B cell (primary cell): Measurements from ENCODE around the gene FBH1. TPM values are rescaled to one million over a fixed set of nuclear protein-coding genes. Genes with fewer than 3 reads are reported as not detected.

Source experiments
- ATAC-seq: fragments of 200-7000 bp; cut with Tn5 transposase; one replicate; pipeline ENCODE4 v1.10.0; 2021; ENCODE audit warnings: low read depth, mild to moderate bottlenecking, moderate number of reproducible peaks, moderate library complexity
- CTCF ChIA-PET: fragments of 350-600 bp; sonication (Branson Sonifier 250); formaldehyde crosslinking; loops from one replicate; lab custom pipeline; 2021; ENCODE audit warnings: antibody characterized with exemption, inconsistent platforms; lab: Charles Lee
- POLR2A ChIA-PET: fragments of 350-600 bp; sonication (Branson Sonifier 250); formaldehyde crosslinking; loops from one replicate; lab custom pipeline; 2021; ENCODE audit warnings: antibody characterized with exemption; lab: Charles Lee
- DNase-seq: peaks from one replicate; pipeline ENCODE4 v3.0.0; 2013
- H2AFZ ChIP-seq: 2 replicates; pipeline ENCODE4 v1.6.1; 2012; ENCODE audit warnings: mild to moderate bottlenecking, low read depth, low read length; ENCODE audit not compliant: insufficient read depth, poor library complexity, severe bottlenecking
- H3K27ac ChIP-seq, 2 donors: 1 replicate in 1 of 2; 2 replicates in 1 of 2; pipeline ENCODE4 v1.5.1; 2012 to 2013; ENCODE audit warnings: low read length in 2 of 2, mild to moderate bottlenecking in 2 of 2, moderate library complexity in 1 of 2
- H3K27me3 ChIP-seq, 4 experiments: fragments of 200-600 bp in 1 of 4; sonication (generic) in 1 of 4; replicated peaks in 1 of 4; 1 replicate in 2 of 4; 2 replicates in 2 of 4; pipeline versions ENCODE4 v1.6.1 to v1.7.0; 2013 to 2016; ENCODE audit warnings: low read length in 3 of 4, mild to moderate bottlenecking in 2 of 4, mixed read lengths in 1 of 4, moderate library complexity in 1 of 4; ENCODE audit not compliant: insufficient read depth in 4 of 4, control insufficient read depth in 3 of 4; ENCODE audit errors: control extremely low read depth in 1 of 4
- H3K36me3 ChIP-seq, 2 experiments: replicated peaks in 1 of 2; 1 replicate in 1 of 2; 2 replicates in 1 of 2; pipeline versions ENCODE4 v1.6.1 to v1.7.1; 2013; ENCODE audit warnings: low read length in 1 of 2; ENCODE audit not compliant: insufficient read depth in 2 of 2, control insufficient read depth in 1 of 2; ENCODE audit errors: control extremely low read depth in 1 of 2, extremely low read depth in 1 of 2
- H3K4me1 ChIP-seq, 2 donors: fragments of 200-600 bp in 1 of 2; sonication (generic) in 1 of 2; 1 replicate in 1 of 2; 2 replicates in 1 of 2; pipeline versions ENCODE4 v1.5.1 to v1.6.1; 2013 to 2017; ENCODE audit warnings: low read length in 2 of 2; ENCODE audit not compliant: control insufficient read depth in 2 of 2, insufficient read depth in 2 of 2
- H3K4me2 ChIP-seq: replicated peaks from 2 replicates; pipeline ENCODE3; 2012; ENCODE audit warnings: mild to moderate bottlenecking, low read depth, low read length; ENCODE audit not compliant: poor library complexity, severe bottlenecking
- H3K4me3 ChIP-seq, 5 experiments: fragments of 200-600 bp in 1 of 5; sonication (generic) in 1 of 5; 1 replicate in 3 of 5; 2 replicates in 2 of 5; pipeline versions ENCODE4 v1.5.1 to v1.7.0; 2011 to 2016; ENCODE audit warnings: low read length in 4 of 5, mild to moderate bottlenecking in 4 of 5, low read depth in 2 of 5, control low read depth in 1 of 5, moderate library complexity in 1 of 5; ENCODE audit not compliant: insufficient read depth in 1 of 5; ENCODE audit errors: control extremely low read depth in 1 of 5, extremely low read depth in 1 of 5
- H3K79me2 ChIP-seq: fragments of 200-600 bp; sonication (generic); one replicate; pipeline ENCODE4 v1.6.0; 2016; ENCODE audit warnings: low read length; ENCODE audit not compliant: control insufficient read depth, insufficient read depth
- H3K9ac ChIP-seq: fragments of 200-600 bp; sonication (generic); 2 replicates; pipeline ENCODE4 v1.6.1; 2017; ENCODE audit warnings: mild to moderate bottlenecking, low read length, moderate library complexity
- H3K9me3 ChIP-seq, 3 donors: one replicate each; pipeline versions ENCODE4 v1.6.1 to v1.7.1; 2013; ENCODE audit warnings: low read length in 2 of 3; ENCODE audit not compliant: control insufficient read depth in 2 of 3, insufficient read depth in 1 of 3; ENCODE audit errors: control extremely low read depth in 1 of 3
- H4K20me1 ChIP-seq: 2 replicates; pipeline ENCODE4 v1.6.0; 2012; ENCODE audit warnings: mild to moderate bottlenecking, low read length; ENCODE audit not compliant: insufficient read depth, control insufficient read depth, poor library complexity, severe bottlenecking
- H3K27ac Mint-ChIP-seq: one replicate; pipeline ENCODE4 v1.8.0; 2021; ENCODE audit warnings: mixed read lengths
- H3K27me3 Mint-ChIP-seq: one replicate; pipeline ENCODE4 v1.8.0; 2021; ENCODE audit warnings: mixed read lengths
- H3K4me1 Mint-ChIP-seq: one replicate; pipeline ENCODE4 v1.8.0; 2021; ENCODE audit warnings: mixed read lengths
- H3K4me3 Mint-ChIP-seq: one replicate; pipeline ENCODE4 v1.8.0; 2021; ENCODE audit warnings: mixed read lengths
- H3K9me3 Mint-ChIP-seq: one replicate; pipeline ENCODE4 v1.8.0; 2022; ENCODE audit warnings: mixed read lengths; ENCODE audit not compliant: insufficient read depth
- CTCF ChIP-seq: fragments of 200-600 bp; IDR thresholded peaks from one replicate; pipeline ENCODE4 v1.8.0; 2022; ENCODE audit warnings: antibody characterized with exemption, mild to moderate bottlenecking
- EZH2 ChIP-seq: IDR thresholded peaks from 2 replicates; pipeline ENCODE4 v1.6.1; 2012; ENCODE audit warnings: borderline replicate concordance, low read depth, mild to moderate bottlenecking, moderate library complexity, low read length; ENCODE audit not compliant: insufficient read depth, poor library complexity, severe bottlenecking
- WGBS: methylation state at CpG from one replicate; pipeline ENCODE4 v1.1.5; 2013; ENCODE audit warnings: missing lambda C conversion rate; ENCODE audit not compliant: insufficient coverage; 5-methylcytosine and 5-hydroxymethylcytosine counted together
- intact Hi-C: fragments of 100-400 bp; cut with micrococcal nuclease; formaldehyde crosslinking; loops from one replicate; pipeline ENCODE4 v1.10.0; 2022
- polyA plus RNA-seq: library from polyadenylated mRNA; depleted of rRNA; stranded (reverse); fragments of >200 nt; gene quantifications from 2 replicates; pipeline ENCODE4 v1.2.3, GENCODE V29; 2012
- total RNA-seq, 2 donors: library from RNA; stranded (reverse); fragments of 120-200 nt in 1 of 2; gene quantifications; 1 replicate in 1 of 2; 2 replicates in 1 of 2; pipeline versions ENCODE4 v1.2.3 to v1.2.4, GENCODE V29; 2013 to 2022

FBH1 gene
- total and polyA plus RNA-seq, 2 donors (not counting 1 experiment from before 2014, with no cell fraction given) = 86.4 to 129 TPM

GRCh38 chr10:5941579-5941978, 51.5 kb downstream of the FBH1 start:
- no peak for DNase-seq
- TF ChIP-seq EZH2 (no peak), CTCF (no peak)
- no peaks in the 10 kb centered on the region for H4K20me1 ChIP-seq
- H3K4me3 ChIP-seq = no peak overlapping the region
- Mint-ChIP-seq H3K27me3 (no peaks in the 10 kb centered on the region), H3K4me1 (peaks cover 7% of the 10 kb centered on the region), H3K27ac (no peak overlapping the region), H3K9me3 (no peaks in the 10 kb centered on the region), H3K4me3 (no peak overlapping the region)
- no peak overlapping the region for H2AFZ ChIP-seq
- intact Hi-C loops = no loop called here
- peaks cover 0 to 20% of the 10 kb centered on the region in 2 experiments for H3K36me3 ChIP-seq
- ChIA-PET CTCF (no interaction called here), POLR2A (no interaction called here)
- H3K9me3 ChIP-seq = no peaks in the 10 kb centered on the region
- WGBS = 91% methylated on average over 5 of the region's 7 CpGs
- no peaks in the 10 kb centered on the region for H3K79me2 ChIP-seq
- no peak overlapping the region for H3K9ac ChIP-seq
- H3K4me2 ChIP-seq = no peak overlapping the region
- no peak overlapping the region for H3K27ac ChIP-seq
- H3K27me3 ChIP-seq = no peaks in the 10 kb centered on the region
- H3K4me1 ChIP-seq = peaks cover 4 to 5% of the 10 kb centered on the region in 2 donors
- no peak for ATAC-seq

- Mint-ChIP-seq H3K27ac (no peak overlapping the region), H3K4me3 (no peak overlapping the region), H3K27me3 (no peaks in the 10 kb centered on the region), H3K4me1 (peaks cover 7% of the 10 kb centered on the region), H3K9me3 (no peaks in the 10 kb centered on the region)
- no peak for ATAC-seq
- Histone ChIP-seq H3K9me3 (no peaks in the 10 kb centered on the region), H4K20me1 (no peaks in the 10 kb centered on the region), H3K4me1 (peaks cover 4 to 5% of the 10 kb centered on the region in 2 donors), H3K27me3 (no peaks in the 10 kb centered on the region), H3K27ac (no peak overlapping the region), H3K36me3 (peaks cover 0 to 16% of the 10 kb centered on the region in 2 experiments), H3K9ac (no peak overlapping the region), H3K4me2 (no peak overlapping the region), H3K4me3 (no peak overlapping the region), H3K79me2 (no peaks in the 10 kb centered on the region), H2AFZ (no peak overlapping the region)
- no peak for TF ChIP-seq CTCF
- TF ChIP-seq EZH2 = no peak
- POLR2A ChIA-PET = no interaction called here
- 92% methylated on average over 11 of the region's 13 CpGs for WGBS
- CTCF ChIA-PET = no interaction called here
- intact Hi-C loops = no loop called here
- DNase-seq = no peak
Measured at GRCh38 chr10:5942001-5942400, 52.0 kb downstream of the FBH1 start.
